GM18505 (cell line): ENCODE data around the gene HERPUD1.

Experiments
- ATAC-seq: cut with Tn5 transposase; IDR thresholded peaks from one replicate; pipeline ENCODE4 v1.9.1; 2021; ENCODE audit not compliant: unreplicated experiment
- POLR2A ChIP-seq: IDR thresholded peaks from 4 replicates; pipeline ENCODE4 v1.6.1; 2011; ENCODE audit warnings: borderline replicate concordance; ENCODE audit not compliant: insufficient read depth, insufficient read length; ENCODE audit errors: extremely low read depth

HERPUD1 gene

GRCh38 chr16:56896244-56896643 is 35.7 kb upstream of the HERPUD1 start:
- no peak for ATAC-seq
- no peak for TF ChIP-seq POLR2A

DNA sequence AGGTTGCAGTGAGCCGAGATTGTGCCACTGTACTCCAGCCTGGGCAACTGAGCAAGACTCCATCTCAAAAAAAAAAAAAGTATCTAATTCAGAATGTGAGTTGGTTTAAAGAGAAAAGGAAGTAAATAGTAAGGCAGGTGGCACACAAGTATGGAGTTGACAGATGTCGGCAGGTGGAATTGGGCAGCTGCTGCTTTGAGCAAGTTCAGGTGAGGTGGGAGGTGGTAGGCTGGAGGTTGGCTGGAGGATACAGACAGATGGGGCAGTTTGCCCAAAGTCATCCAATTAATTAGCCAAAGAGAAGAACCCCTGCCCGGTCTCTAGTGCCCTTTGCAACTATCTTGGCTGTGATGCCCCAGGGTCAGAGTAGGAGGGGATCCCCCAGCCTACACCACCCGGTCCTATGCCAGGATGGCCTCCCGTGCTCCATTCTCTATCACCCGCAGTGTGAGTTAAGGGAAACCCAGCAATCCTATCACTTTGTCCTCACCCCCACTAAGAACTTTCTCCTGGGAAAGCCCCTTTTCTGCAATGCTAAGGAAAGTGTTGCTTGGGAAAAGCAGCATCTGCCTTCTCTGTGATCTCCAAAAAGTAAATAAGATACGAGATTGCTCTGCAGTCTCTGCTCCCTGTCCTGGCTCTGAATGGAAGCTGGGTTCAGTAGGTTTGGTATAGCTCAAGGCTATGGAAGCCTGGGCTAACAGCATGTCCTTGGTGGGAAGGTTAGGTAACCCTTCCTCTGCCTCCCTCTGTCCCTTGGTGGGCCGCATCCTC is 34.7 kb upstream of the HERPUD1 start:
- TF ChIP-seq POLR2A, result no peak
- ATAC-seq, result no peak

- no peak for ATAC-seq
- TF ChIP-seq POLR2A, result no peak
Measured at GRCh38 chr16:56898847-56899246, 33.1 kb upstream of the HERPUD1 start.

DNA sequence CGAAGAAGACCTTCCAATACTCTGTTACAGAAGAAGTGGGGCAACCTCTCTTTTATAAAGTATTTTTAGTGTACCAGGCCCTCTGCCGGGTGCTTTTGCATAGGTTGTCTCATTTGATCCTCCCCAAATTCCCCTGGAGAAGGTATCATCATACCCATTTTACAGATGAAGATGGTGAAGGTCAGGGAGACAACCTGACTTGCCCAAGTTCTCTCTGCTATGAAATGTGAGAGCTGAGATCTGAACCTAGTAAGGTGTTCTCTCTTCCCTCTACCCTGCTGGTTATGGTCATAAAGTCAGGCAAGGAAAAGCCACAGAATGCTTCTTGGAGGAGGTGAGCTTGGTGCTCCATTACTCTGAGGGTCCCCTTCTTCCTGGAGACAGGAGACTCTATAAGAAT is 28.1 kb upstream of the HERPUD1 start:
- no peak for TF ChIP-seq POLR2A
- no peak for ATAC-seq

DNA sequence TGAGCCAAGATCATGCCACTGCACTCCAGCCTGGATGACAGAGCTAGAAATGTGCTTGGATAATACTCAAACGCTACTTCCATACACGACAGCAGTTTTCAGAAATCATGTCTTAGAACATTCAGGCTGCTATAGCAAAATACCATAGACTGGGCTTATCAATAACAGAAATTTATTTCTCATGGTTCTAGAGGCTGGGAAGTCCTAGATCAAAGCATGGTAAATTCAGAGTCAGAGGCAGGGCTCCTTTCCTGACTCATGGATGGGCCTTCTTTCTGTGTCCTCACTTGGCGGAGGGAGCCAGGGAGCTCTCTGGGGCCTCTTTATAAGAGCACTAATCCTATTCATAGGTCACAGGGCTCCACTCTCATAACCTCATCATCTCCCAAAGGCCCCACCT is 24.5 kb upstream of the HERPUD1 start:
- TF ChIP-seq POLR2A, result no peak
- ATAC-seq, result no peak

DNA sequence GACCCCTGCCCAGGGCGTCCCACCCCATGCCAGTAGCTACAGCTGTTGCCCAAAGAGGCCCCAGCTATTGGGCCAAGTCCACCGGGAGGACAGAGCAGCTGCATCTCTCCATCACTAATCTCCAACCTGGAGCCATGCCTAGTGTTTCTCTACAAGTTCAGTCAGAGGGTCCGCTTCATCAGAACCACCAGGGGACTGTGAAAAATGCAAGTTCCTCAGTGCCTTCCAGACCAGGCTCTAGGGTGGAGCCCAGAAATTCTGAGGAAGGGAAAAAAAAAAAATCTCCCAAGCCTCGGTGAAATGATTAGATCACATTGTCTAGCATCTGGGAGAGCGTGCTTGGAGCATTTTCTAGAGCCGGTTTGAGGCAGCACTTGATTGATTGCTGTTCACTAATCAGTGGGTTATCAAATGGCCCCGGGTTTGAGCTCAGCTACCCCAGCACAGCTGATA is 22.4 kb upstream of the HERPUD1 start:
- TF ChIP-seq POLR2A, result no peak
- no peak for ATAC-seq

GRCh38 chr16:56910112-56910511 is 21.8 kb upstream of the HERPUD1 start:
- no peak for ATAC-seq
- TF ChIP-seq POLR2A, result no peak

- no peak for TF ChIP-seq POLR2A
- no peak for ATAC-seq
Measured at GRCh38 chr16:56910654-56911539, 21.0 kb upstream of the HERPUD1 start.

DNA sequence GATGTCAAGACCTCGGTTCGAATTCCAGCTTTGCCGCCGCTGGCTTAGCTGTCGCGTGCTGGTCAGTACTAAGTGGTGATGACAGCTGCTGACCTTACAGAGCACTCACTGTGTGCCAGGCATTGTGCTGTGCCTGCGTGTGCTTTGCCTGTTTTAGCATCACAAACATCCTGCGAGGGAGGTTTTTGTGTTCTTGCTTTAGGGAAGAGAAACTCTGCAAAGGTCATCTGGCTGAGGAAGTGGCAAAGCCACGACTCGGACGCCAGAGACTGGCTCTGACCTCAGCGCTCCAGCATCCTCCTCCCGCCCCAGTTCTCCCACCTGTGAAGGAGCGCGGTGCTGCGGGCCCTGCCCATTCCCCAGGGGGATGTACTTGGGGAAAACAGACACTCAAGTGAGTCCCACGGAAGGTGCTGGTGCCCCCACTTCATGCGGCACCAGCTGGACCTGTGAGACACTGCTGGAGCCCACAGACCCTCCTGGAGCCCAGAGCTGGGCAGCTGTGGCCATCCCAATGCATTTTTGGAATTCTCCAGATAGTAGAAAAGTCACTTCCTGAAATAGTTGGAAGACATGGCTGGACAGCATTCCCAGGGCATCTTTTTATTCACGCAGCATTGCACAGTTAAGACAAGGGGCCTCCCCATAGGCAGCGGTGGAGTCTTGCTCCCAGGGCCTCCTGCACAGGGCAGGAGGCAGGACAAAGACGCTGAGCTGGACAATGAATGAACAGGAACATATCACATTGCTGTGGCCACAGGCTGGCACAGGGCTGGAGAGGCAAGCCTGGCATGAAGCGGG is 20.0 kb upstream of the HERPUD1 start:
- ATAC-seq, result peak; percentile 55

GRCh38 chr16:56912746-56913708 is 18.9 kb upstream of the HERPUD1 start:
- no peak for TF ChIP-seq POLR2A
- ATAC-seq, result no peak

More for the DNA sequence above, 20.0 kb upstream of the HERPUD1 start:
- peak; percentile 15 for TF ChIP-seq POLR2A

GRCh38 chr16:56914896-56915295 is 17.0 kb upstream of the HERPUD1 start:
- TF ChIP-seq POLR2A, result no peak
- ATAC-seq, result no peak

DNA sequence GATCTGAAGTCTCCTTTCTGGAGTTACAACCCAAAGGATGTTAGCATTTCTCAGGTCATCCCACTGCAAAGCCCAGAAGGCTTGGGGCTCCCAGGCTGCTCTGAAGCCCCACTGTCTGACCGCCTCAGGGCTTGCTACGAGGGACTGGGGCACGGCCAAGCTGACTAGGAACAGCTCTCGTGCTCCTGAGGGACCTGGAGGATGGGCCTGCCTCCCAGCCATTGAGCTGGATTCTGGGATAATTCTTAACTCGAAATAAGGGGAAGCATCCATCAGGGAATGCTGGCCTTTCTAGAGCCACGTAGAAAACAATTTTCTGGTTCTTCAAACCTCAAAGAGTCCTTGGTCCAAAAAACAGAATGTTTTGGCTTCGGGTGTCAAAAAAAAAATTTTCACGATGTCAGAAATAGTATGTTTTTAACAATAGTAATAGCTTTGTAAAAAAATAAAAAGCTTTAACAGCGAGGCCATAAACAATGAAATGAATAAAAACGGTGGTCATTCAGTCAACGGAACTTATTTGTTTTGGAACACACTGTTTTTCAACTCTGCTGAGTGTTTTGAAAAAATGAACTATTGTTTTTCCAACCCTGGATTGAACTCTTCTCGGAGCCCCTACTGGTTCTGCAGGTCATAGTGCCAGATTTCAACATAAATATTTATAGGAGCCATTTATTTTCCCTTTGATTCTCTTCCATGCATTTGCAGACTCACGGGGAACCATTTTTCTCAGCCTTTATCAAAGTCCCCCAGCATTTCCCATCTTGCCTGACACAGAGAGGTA is 16.4 kb upstream of the HERPUD1 start:
- TF ChIP-seq POLR2A, result no peak
- ATAC-seq, result no peak
